Measurements from ENCODE around the gene MRPS35. TPM values are rescaled to one million over a fixed set of nuclear protein-coding genes. Genes with fewer than 3 reads are reported as not detected.
"Not testable (repeated sequence)": the region's sequence is repeated elsewhere in the genome, so short reads cannot be mapped to it uniquely, and the experiment has no call there.

MRPS35 gene
- total and polyA plus RNA-seq, 9 donors: 45.1 to 53.2 (median 48.5) TPM

DNA sequence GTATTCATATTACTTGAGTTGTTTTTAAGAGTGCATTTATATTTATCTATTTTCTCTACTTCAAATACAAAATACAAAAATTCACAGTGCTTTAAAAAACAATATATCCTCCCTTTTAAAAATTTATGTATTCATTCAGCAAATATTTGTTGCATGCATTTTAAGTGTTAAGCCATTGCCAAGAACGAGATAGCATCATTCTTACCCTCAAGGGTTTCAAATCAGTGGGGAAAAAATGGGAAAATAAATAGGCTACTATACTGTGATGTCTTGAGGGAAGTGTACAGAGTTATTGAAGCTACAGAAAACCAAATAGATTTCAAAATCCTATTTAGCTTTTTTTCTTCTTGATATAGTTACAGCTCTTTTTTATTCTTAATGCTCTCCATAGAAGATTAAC, 23.2 kb downstream of the MRPS35 start:
- no peak overlapping the region for H3K4me3 ChIP-seq (ENCODE audit: low read length)
- H3K27me3 ChIP-seq (ENCODE audit: control insufficient read depth, insufficient read depth, low read length): no peaks in the 10 kb centered on the region
- no peak overlapping the region for H3K27ac ChIP-seq (ENCODE audit: low read length)
- no CpG with 5 or more reads among the region's 1 CpG for WGBS (ENCODE audit: insufficient coverage)
- H3K4me1 ChIP-seq (ENCODE audit: control insufficient read depth, insufficient read depth, low read length): no peaks in the 10 kb centered on the region
- no peak for DNase-seq
- no peaks in the 10 kb centered on the region for H3K9me3 ChIP-seq (replicated peaks; ENCODE audit: control insufficient read depth, low read depth, low read length)
- H3K36me3 ChIP-seq (ENCODE audit: control insufficient read depth, insufficient read depth, low read length): peaks cover 19% of the 10 kb centered on the region

DNA sequence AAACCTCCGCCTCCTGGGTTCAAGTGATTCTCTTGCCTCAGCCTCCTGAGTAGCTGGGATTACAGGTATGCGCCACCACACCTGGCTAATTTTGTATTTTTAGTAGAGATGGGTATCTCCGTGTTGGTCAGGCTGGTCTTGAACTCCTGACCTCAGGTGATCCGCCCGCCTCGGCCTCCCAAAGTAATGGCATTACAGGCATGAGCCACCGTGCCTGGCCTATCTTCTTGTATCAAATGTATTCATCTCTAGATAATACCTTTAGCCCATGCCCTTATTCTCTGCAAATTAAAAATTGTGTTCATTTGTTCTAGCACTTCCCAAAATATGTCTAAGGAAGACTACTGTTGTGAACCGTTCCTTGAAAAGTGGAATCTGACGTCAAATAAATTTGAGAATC, 23.7 kb downstream of the MRPS35 start:
- not testable (repeated sequence) for H3K4me1 ChIP-seq (ENCODE audit: control insufficient read depth, insufficient read depth, low read length); H3K9me3 ChIP-seq (replicated peaks; ENCODE audit: control insufficient read depth, low read depth, low read length); H3K4me3 ChIP-seq (ENCODE audit: low read length); H3K27me3 ChIP-seq (ENCODE audit: control insufficient read depth, insufficient read depth, low read length); H3K27ac ChIP-seq (ENCODE audit: low read length); DNase-seq
- WGBS (ENCODE audit: insufficient coverage): 83% methylated on average over 1 of the region's 9 CpGs
- peaks cover 23% of the 10 kb centered on the region for H3K36me3 ChIP-seq (ENCODE audit: control insufficient read depth, insufficient read depth, low read length)

DNA sequence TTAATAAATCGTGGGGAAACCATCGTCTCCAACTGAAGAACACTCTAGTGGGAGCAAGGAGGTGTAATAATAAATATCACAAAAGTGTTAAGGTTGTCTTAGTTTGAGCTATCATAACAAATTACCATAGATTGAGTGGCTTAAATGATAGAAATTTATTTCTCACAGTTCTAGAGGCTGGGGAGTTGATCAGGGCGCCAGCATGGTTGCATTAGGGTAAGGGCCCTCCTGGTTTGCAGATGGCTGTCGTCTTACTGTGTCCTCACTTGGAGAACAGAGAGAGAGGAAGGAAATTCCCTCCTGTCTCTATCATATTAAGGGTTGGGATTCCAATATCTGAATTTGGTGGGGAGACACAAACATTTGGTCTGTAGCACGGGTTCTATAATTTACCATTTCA, 33.0 kb downstream of the MRPS35 start:
- no CpG with 5 or more reads among the region's 5 CpGs for WGBS (ENCODE audit: insufficient coverage)
- Histone ChIP-seq H3K27me3 (ENCODE audit: control insufficient read depth, insufficient read depth, low read length) (no peaks in the 10 kb centered on the region), H3K9me3 (replicated peaks; ENCODE audit: control insufficient read depth, low read depth, low read length) (no peaks in the 10 kb centered on the region), H3K4me3 (ENCODE audit: low read length) (no peak overlapping the region), H3K27ac (ENCODE audit: low read length) (no peak overlapping the region), H3K4me1 (ENCODE audit: control insufficient read depth, insufficient read depth, low read length) (no peaks in the 10 kb centered on the region), H3K36me3 (ENCODE audit: control insufficient read depth, insufficient read depth, low read length) (peaks cover 25% of the 10 kb centered on the region)
- DNase-seq: no peak

DNA sequence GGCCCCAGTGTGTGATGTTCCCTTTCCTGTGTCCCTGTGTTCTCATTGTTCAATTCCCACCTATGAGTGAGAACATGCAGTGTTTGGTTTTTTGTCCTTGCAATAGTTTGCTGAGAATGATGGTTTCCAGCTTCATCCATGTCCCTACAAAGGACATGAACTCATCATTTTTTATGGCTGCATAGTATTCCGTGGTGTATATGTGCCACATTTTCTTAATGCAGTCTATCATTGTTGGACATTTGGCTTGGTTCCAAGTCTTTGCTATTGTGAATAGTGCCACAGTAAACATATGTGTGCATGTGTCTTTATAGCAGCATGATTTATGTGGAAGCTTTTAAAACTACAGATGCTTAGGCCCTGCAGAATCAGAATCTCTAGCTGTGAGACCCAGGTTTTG, 35.1 kb downstream of the MRPS35 start:
- H3K9me3 ChIP-seq (replicated peaks; ENCODE audit: control insufficient read depth, low read depth, low read length); H3K4me3 ChIP-seq (ENCODE audit: low read length); DNase-seq; H3K4me1 ChIP-seq (ENCODE audit: control insufficient read depth, insufficient read depth, low read length); H3K27me3 ChIP-seq (ENCODE audit: control insufficient read depth, insufficient read depth, low read length); H3K27ac ChIP-seq (ENCODE audit: low read length): not testable (repeated sequence)
- no CpG with 5 or more reads among the region's 1 CpG for WGBS (ENCODE audit: insufficient coverage)
- H3K36me3 ChIP-seq (ENCODE audit: control insufficient read depth, insufficient read depth, low read length): peaks cover 18% of the 10 kb centered on the region

DNA sequence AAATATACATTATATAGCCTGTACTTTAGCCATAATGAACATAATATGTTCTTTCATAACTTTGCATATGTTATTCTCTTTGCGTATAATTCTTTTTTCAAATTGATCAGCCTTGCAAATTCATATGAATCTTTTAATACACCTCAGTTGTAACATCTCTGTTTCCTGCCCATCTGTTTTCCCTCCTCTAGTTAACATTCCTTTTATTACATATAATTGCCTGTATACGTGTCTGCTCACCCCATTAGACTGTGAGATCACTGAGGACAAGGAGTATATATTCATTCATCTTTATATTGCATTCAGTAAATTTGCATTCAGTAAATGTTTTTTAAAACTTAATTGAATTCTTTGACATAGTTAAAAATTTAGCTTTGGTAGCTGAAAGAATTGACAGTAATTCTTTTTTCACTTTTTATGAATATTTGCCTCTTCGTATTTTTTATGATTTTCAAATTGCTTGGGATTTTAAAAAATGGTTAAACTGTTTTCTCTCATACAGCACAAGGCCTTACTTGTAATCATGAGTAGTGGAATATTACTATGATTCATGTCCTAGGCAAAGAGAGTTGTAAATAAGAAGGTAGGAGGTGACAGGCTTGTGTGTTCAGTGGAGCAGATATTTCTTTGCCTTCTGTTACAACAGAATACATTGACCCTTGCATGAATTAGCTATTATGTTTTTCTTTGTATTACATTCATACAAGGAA, 36.6 kb downstream of the MRPS35 start:
- no peak for DNase-seq
- WGBS (ENCODE audit: insufficient coverage): no CpG with 5 or more reads among the region's 3 CpGs
- Histone ChIP-seq H3K27me3 (ENCODE audit: control insufficient read depth, insufficient read depth, low read length) (no peaks in the 10 kb centered on the region), H3K4me1 (ENCODE audit: control insufficient read depth, insufficient read depth, low read length) (no peaks in the 10 kb centered on the region), H3K4me3 (ENCODE audit: low read length) (no peak overlapping the region), H3K9me3 (replicated peaks; ENCODE audit: control insufficient read depth, low read depth, low read length) (no peaks in the 10 kb centered on the region), H3K27ac (ENCODE audit: low read length) (no peak overlapping the region), H3K36me3 (ENCODE audit: control insufficient read depth, insufficient read depth, low read length) (peaks cover 23% of the 10 kb centered on the region)

DNA sequence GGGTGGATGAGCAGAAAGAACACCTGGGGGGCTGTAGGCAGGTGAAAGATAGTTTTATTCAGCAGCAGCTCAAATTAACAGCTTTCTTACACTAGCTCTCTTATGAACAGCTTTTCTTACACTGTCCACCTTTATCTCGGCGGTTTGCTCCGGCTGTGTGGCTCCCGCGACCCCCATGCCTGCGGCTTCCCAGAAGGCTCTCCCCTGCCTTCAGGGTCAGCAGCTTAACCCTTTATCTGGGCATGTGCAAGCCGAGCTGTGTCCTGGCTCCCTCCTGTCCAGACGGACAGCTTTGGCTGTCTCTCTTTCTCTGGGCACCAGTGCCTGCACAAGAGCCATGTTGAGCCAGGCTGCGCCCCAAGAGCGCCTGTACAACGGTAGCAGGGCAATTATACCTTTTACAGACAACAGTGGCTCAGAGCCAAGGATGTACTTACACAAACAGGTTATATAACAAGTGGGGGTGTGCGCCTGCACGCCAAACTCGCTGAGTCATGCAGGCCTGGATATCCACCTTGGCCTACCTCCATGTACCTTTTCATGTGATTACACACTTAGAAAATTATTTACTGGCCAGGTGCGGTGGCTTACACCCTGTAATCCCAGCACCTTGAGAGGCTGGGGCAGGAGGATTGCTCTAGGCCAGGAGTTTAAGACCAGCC, 40.9 kb downstream of the MRPS35 start:
- H3K4me3 ChIP-seq (ENCODE audit: low read length): no peak overlapping the region
- H3K27ac ChIP-seq (ENCODE audit: low read length): no peak overlapping the region
- no peaks in the 10 kb centered on the region for H3K27me3 ChIP-seq (ENCODE audit: control insufficient read depth, insufficient read depth, low read length)
- DNase-seq: no peak
- no peaks in the 10 kb centered on the region for H3K4me1 ChIP-seq (ENCODE audit: control insufficient read depth, insufficient read depth, low read length)
- WGBS (ENCODE audit: insufficient coverage): 85% methylated on average over 12 of the region's 15 CpGs
- H3K36me3 ChIP-seq (ENCODE audit: control insufficient read depth, insufficient read depth, low read length): peaks cover 22% of the 10 kb centered on the region
- no peaks in the 10 kb centered on the region for H3K9me3 ChIP-seq (replicated peaks; ENCODE audit: control insufficient read depth, low read depth, low read length)

DNA sequence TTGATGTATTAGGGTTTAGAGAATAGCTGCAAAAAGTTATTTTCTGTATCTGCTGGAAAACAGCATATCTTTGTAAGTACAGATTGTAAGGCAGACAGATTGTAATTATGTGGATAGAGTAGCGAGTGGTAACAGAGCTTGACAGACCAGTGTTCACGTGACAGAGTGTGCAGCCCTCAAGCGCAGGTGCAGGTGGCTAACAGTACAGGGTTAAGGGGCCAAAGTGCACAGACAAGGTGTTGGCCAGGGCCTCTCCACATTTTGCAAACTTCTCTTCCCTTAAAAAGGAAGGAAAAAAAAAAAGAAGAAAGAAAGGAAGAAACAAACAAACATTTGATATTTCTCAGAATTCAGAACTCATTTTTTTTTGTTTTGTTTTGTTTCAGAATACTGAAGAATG, 44.2 kb downstream of the MRPS35 start:
- Histone ChIP-seq H3K9me3 (replicated peaks; ENCODE audit: control insufficient read depth, low read depth, low read length) (no peaks in the 10 kb centered on the region), H3K4me1 (ENCODE audit: control insufficient read depth, insufficient read depth, low read length) (no peaks in the 10 kb centered on the region), H3K4me3 (ENCODE audit: low read length) (no peak overlapping the region), H3K36me3 (ENCODE audit: control insufficient read depth, insufficient read depth, low read length) (peaks cover 24% of the 10 kb centered on the region), H3K27ac (ENCODE audit: low read length) (no peak overlapping the region), H3K27me3 (ENCODE audit: control insufficient read depth, insufficient read depth, low read length) (no peaks in the 10 kb centered on the region)
- 93% methylated on average over 2 of the region's 3 CpGs for WGBS (ENCODE audit: insufficient coverage)
- no peak for DNase-seq

DNA sequence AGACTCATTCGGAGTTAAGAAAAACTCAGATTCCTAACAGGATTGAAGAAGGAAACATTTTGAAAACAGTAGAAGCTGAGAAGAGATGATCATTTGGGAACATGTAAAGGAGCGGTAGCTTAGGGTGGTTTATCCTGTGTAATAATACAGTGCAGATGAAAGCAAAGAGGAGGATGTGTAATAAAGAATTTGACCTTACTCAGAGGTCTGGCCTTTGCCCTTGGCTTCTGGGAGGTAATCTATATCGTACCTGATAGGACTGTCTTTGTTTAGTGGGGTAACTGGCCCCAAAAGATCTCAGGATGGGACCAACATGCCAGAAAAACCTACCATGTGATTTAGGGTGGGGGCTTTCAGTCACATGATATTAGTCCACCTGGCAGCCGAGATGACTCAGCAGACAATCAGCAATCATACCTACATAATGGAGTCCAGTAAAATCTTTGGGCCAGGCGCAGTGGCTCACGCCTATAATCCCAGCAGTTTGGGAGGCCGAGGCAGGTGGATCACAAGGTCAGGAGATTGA, 46.1 kb downstream of the MRPS35 start:
- H3K4me1 ChIP-seq (ENCODE audit: control insufficient read depth, insufficient read depth, low read length): no peaks in the 10 kb centered on the region
- H3K9me3 ChIP-seq (replicated peaks; ENCODE audit: control insufficient read depth, low read depth, low read length): no peaks in the 10 kb centered on the region
- H3K27me3 ChIP-seq (ENCODE audit: control insufficient read depth, insufficient read depth, low read length): no peaks in the 10 kb centered on the region
- WGBS (ENCODE audit: insufficient coverage): 86% methylated on average over 1 of the region's 7 CpGs
- no peak for DNase-seq
- no peak overlapping the region for H3K4me3 ChIP-seq (ENCODE audit: low read length)
- H3K36me3 ChIP-seq (ENCODE audit: control insufficient read depth, insufficient read depth, low read length): peaks cover 20% of the 10 kb centered on the region
- no peak overlapping the region for H3K27ac ChIP-seq (ENCODE audit: low read length)

DNA sequence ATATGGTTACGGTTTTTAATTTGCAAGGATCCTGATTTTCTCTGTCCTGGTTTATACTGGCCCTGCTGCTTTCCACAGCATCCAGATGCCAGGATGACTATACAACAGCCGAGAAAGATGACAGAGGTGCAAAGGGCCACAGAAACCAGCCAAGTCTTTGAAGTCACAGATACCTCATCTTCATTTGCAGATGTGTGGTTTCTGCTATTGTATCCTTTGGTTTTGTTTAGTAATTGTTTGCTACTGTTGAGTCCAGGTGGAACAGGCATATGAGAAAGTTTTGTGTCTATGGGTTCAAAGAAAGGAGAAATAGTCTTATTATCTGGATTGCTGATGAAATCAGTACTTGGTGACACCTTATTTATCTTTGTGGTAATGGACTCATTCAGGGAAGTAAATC, 52.1 kb downstream of the MRPS35 start:
- no peaks in the 10 kb centered on the region for H3K27me3 ChIP-seq (ENCODE audit: control insufficient read depth, insufficient read depth, low read length)
- H3K4me1 ChIP-seq (ENCODE audit: control insufficient read depth, insufficient read depth, low read length): no peaks in the 10 kb centered on the region
- peaks cover 2% of the 10 kb centered on the region for H3K36me3 ChIP-seq (ENCODE audit: control insufficient read depth, insufficient read depth, low read length)
- H3K9me3 ChIP-seq (replicated peaks; ENCODE audit: control insufficient read depth, low read depth, low read length): no peaks in the 10 kb centered on the region
- no peak for DNase-seq
- H3K4me3 ChIP-seq (ENCODE audit: low read length): no peak overlapping the region
- no peak overlapping the region for H3K27ac ChIP-seq (ENCODE audit: low read length)
- 100% methylated on average over 2 of the region's 2 CpGs for WGBS (ENCODE audit: insufficient coverage)

DNA sequence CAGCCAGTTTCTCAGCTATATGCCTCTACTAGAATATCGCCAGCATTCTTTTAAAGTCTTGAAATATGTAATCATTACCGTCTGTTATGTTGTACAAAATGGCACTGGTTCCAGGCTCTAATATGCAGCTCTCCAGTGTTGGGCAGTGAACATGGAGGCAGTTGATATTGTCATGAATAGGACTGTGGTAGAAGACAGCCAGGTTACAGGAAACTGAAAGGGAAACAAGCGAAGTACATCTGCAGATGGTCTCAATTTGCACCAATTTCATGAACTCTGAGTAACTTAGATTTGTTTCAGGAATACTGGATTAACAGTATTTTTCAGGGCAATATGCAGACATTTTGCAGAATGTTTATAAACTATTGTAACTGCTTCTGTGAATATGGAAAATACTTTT, 56.0 kb downstream of the MRPS35 start:
- no peak overlapping the region for H3K4me3 ChIP-seq (ENCODE audit: low read length)
- no peaks in the 10 kb centered on the region for H3K27me3 ChIP-seq (ENCODE audit: control insufficient read depth, insufficient read depth, low read length)
- H3K36me3 ChIP-seq (ENCODE audit: control insufficient read depth, insufficient read depth, low read length): no peaks in the 10 kb centered on the region
- H3K27ac ChIP-seq (ENCODE audit: low read length): no peak overlapping the region
- no peaks in the 10 kb centered on the region for H3K9me3 ChIP-seq (replicated peaks; ENCODE audit: control insufficient read depth, low read depth, low read length)
- DNase-seq: no peak
- 35% methylated on average over 2 of the region's 3 CpGs for WGBS (ENCODE audit: insufficient coverage)
- H3K4me1 ChIP-seq (ENCODE audit: control insufficient read depth, insufficient read depth, low read length): no peaks in the 10 kb centered on the region
